Activated naive CD4-positive, alpha-beta T cell treated with anti-CD3 and anti-CD28 coated beads, Interleukin-2, amount 50 U/mL, for 24 hours (primary cell): ENCODE results near the gene CENPX.
A peak's percentile ranks its signal among the peaks of the same experiment; 100 is the strongest.

Experiments
- H3K27ac Mint-ChIP-seq: one replicate; pipeline ENCODE4 v1.8.0; 2021; ENCODE audit warnings: mild to moderate bottlenecking, mixed read lengths
- H3K27me3 Mint-ChIP-seq: one replicate; pipeline ENCODE4 v1.8.0; 2021; ENCODE audit warnings: mixed read lengths
- H3K36me3 Mint-ChIP-seq: one replicate; pipeline ENCODE4 v1.8.0; 2021; ENCODE audit warnings: mixed read lengths
- H3K4me1 Mint-ChIP-seq: one replicate; pipeline ENCODE4 v1.8.0; 2021; ENCODE audit warnings: mixed read lengths
- H3K4me3 Mint-ChIP-seq: one replicate; pipeline ENCODE4 v1.8.0; 2021; ENCODE audit warnings: mild to moderate bottlenecking, mixed read lengths
- H3K9me3 Mint-ChIP-seq: one replicate; pipeline ENCODE4 v1.8.0; 2021; ENCODE audit warnings: mixed read lengths

Gene CENPX

DNA sequence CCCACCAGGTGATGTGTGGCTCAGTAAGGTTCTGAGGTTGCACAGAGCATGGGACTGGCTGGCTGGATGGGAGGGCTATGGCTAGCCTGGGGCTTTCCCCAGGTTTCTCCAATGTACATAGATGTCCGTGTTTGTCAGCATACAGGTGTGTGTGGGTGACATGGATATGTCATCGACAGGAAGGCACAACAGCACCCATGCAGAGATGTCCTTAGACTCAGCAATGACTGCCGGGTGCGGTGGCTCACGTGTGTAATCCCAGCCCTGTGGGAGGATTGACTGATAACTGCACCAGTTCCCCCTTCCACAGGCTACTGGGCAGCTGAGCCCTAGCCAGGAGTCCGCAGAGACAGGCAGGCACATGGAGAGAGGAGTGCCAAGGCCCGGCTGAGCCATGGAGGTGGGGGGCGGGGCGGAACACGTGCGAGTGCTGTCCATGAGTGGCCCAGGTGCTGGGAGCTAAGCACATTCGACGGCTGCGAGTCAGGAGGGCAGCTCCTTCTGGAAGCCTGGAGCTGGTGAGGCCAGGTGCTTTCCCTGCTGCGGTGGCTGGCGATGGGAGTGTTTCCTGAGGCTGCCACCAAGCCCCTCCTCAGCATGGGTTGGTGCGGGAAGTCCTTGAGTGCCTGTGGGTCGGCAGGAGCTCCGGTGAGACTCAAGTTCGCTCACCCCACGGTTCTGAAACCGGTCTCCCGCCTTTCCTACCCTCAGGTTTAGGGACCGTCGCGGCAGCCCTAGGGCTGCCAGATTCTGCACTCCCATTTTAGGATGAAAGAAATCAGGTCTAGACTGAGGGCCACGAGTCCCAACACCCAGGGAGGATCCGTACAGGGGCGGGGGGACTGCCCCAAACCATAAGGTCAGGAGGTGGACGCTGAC lies 46.1 kb downstream of the CENPX start:
- H3K9me3 Mint-ChIP-seq: no peaks in the 10 kb centered on the region
- peak overlapping the region; percentile 95 for H3K4me3 Mint-ChIP-seq
- H3K36me3 Mint-ChIP-seq: no peaks in the 10 kb centered on the region

DNA sequence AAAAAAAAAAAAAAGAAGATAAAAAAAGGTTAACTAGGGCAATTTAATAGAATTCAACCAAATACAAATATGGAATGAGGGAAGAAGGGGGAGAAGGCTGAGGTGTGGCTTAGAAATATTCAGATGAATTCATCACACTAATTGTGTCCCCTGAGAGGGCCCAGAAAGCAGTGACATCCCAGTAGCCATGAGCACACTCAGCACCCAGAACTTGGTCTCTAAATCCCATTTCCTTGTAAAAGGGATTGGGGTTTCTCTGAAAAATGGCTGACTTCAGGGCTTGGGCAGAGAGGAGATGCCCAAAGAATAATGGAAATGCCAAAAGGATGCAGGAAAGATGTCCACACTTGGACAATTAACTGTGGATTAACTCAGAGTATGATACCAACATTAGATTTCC lies 49.2 kb downstream of the CENPX start:
- Mint-ChIP-seq H3K4me3 (no peak overlapping the region), H3K9me3 (no peaks in the 10 kb centered on the region), H3K27ac (no peak overlapping the region), H3K27me3 (no peaks in the 10 kb centered on the region), H3K4me1 (peaks cover 17% of the 10 kb centered on the region), H3K36me3 (no peaks in the 10 kb centered on the region)

More for the DNA sequence above, 46.1 kb downstream of the CENPX start:
- Mint-ChIP-seq H3K27ac (peak overlapping the region; percentile 99), H3K4me1 (peaks cover 31% of the 10 kb centered on the region), H3K27me3 (no peaks in the 10 kb centered on the region)

DNA sequence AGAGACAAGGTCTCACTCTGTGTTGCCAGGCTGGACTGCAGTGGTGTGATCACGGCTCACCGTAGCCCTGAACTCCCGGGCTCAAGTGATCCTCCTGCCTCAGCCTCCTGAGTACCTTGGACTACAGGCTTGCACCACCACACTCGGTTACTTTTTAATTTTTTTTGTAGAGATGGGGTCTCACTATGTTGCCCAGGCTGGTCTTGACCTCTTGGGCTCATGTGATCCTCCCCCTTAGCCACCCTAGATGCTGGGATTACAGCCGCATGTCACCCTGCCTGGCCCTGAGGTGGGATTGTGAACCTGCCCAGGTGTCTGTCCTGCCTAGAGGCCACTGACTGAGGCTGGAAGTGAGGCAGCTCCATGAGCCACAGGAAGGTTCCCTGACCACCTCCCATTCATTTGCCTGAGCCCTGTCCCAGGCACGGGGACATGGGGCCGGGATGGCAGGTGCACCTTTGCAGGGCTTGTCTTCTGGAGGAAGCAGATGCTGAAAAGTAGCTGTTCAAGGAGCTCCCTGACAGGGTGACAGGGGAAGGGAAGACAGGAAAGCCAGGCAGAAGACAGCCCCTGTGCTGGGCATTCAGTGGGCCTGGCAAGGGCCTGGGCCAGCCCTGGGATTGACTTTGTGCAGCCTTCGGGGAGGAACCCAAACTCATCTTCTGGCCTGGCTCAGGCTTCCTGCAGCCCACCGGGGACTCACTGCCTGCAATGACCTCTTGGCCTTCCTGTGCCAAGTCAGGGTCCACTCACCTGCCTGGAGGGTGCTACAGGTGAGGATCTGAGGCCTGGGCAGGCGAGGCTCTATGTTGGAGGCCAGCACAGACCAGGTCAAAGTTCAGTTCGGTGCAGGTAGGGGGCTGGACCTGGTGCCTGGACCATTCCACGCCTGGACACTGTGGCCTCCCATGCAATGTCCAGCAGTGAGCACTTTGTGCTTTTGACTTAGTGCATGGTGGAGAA lies 53.5 kb downstream of the CENPX start:
- Mint-ChIP-seq H3K4me1 (peaks cover 23% of the 10 kb centered on the region), H3K36me3 (no peaks in the 10 kb centered on the region), H3K27me3 (no peaks in the 10 kb centered on the region), H3K9me3 (no peaks in the 10 kb centered on the region), H3K27ac (peak overlapping the region; percentile 79), H3K4me3 (no peak overlapping the region)
